ENCODE results near the gene ADORA2A.

DNA sequence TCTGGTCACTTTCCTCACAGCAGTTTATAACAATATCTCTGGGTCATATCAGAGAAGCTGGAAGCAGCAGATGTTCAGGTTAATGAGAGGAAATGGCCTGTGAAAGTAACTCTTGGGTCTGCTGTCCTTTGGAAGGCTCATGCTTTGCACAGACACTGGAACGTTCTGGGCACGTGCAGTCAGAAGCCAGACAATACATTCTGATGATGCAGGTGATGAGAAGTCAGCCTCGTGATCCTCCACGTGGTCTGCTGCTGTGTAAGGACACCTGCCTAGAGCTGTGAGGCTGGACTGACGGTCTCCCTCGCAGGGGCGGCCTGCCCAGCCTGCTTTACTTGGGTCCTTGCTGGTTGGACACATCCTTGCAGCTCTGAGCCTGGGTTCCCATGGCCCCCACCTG is 18.8 kb upstream of the ADORA2A start:
- TF ChIP-seq, protein P1, sequence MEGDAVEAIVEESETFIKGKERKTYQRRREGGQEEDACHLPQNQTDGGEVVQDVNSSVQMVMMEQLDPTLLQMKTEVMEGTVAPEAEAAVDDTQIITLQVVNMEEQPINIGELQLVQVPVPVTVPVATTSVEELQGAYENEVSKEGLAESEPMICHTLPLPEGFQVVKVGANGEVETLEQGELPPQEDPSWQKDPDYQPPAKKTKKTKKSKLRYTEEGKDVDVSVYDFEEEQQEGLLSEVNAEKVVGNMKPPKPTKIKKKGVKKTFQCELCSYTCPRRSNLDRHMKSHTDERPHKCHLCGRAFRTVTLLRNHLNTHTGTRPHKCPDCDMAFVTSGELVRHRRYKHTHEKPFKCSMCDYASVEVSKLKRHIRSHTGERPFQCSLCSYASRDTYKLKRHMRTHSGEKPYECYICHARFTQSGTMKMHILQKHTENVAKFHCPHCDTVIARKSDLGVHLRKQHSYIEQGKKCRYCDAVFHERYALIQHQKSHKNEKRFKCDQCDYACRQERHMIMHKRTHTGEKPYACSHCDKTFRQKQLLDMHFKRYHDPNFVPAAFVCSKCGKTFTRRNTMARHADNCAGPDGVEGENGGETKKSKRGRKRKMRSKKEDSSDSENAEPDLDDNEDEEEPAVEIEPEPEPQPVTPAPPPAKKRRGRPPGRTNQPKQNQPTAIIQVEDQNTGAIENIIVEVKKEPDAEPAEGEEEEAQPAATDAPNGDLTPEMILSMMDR (IDR thresholded peaks at IDR 0.05) = no peak
- TF ChIP-seq POLR2A (IDR thresholded peaks at IDR 0.05) = no peak
